ENCODE data around the gene CAPN5. TPM values are rescaled to one million over a fixed set of nuclear protein-coding genes. Genes with fewer than 3 reads are reported as not detected.

The CAPN5 gene
- total RNA-seq, 2 experiments from 2014 or later: 5.1 to 6.9 TPM

- POLR2A ChIA-PET: no interaction called here
- Mint-ChIP-seq H3K4me3 (no peak overlapping the region), H3K27me3 (no peaks in the 10 kb centered on the region), H3K27ac (no peak overlapping the region), H3K4me1 (ENCODE audit: low read depth) (no peaks in the 10 kb centered on the region), H3K9me3 (no peaks in the 10 kb centered on the region), H3K36me3 (ENCODE audit: low read depth) (no peaks in the 10 kb centered on the region)
- no peak for DNase-seq
- no peaks in the 10 kb centered on the region for H3K9me3 ChIP-seq (ENCODE audit: control insufficient read depth in 1 of 2, insufficient read depth in 1 of 2, low read length in 2 of 2)
- CTCF ChIA-PET: interaction anchor here (1.6 kb wide), 1 partner anchor 71 kb away, joined by 3 read pairs; no protein-coding TSS in a partner anchor
- no peaks in the 10 kb centered on the region for H3K27me3 ChIP-seq (ENCODE audit: control insufficient read depth in 1 of 2, insufficient read depth in 2 of 2, low read length in 2 of 2)
- no peak overlapping the region for H3K4me3 ChIP-seq (ENCODE audit: low read length)
- no peaks in the 10 kb centered on the region for H3K4me1 ChIP-seq (ENCODE audit: insufficient read depth, low read length)
- ATAC-seq (ENCODE audit: poor library complexity): no peak
- TF ChIP-seq, protein P1, sequence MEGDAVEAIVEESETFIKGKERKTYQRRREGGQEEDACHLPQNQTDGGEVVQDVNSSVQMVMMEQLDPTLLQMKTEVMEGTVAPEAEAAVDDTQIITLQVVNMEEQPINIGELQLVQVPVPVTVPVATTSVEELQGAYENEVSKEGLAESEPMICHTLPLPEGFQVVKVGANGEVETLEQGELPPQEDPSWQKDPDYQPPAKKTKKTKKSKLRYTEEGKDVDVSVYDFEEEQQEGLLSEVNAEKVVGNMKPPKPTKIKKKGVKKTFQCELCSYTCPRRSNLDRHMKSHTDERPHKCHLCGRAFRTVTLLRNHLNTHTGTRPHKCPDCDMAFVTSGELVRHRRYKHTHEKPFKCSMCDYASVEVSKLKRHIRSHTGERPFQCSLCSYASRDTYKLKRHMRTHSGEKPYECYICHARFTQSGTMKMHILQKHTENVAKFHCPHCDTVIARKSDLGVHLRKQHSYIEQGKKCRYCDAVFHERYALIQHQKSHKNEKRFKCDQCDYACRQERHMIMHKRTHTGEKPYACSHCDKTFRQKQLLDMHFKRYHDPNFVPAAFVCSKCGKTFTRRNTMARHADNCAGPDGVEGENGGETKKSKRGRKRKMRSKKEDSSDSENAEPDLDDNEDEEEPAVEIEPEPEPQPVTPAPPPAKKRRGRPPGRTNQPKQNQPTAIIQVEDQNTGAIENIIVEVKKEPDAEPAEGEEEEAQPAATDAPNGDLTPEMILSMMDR (IDR thresholded peaks at IDR 0.05): no peak
- intact Hi-C loops (cut with DNase I, micrococcal nuclease): no loop called here
- H3K27ac ChIP-seq (ENCODE audit: low read depth in 1 of 2, low read length in 2 of 2): no peak overlapping the region
- H3K36me3 ChIP-seq (ENCODE audit: insufficient read depth, low read length): no peaks in the 10 kb centered on the region
Measured at GRCh38 chr11:77020734-77021133, 46.0 kb upstream of the CAPN5 start.

DNA sequence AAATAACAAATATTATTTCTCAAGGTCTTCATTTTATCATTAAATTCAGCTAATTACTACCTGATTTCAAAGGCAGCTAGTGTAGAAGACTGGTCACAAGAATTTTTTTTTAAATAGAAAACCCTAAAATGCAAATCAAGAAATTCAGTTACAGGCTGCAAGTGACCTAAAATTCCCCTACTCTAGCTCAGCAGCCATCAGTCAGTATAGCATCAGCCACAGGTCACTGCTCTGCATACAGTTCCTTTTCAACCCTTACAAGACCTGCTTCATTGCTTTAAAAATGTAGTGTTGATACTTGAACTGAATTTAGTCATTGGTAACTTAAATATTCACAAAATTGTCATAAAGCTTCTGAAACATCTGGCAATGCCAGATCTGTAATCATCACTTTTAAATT lies 42.0 kb upstream of the CAPN5 start:
- TF ChIP-seq, protein P1 (IDR thresholded peaks at IDR 0.05): no peak
- peaks cover 13% of the 10 kb centered on the region for H3K27me3 Mint-ChIP-seq
- DNase-seq (no peak), ATAC-seq (ENCODE audit: poor library complexity) (no peak)
- H3K36me3 Mint-ChIP-seq (ENCODE audit: low read depth): no peaks in the 10 kb centered on the region
- intact Hi-C loops (cut with DNase I, micrococcal nuclease): no loop called here
- ChIA-PET POLR2A (no interaction called here), CTCF (interaction anchor here (1.4 kb wide), 1 partner anchor 67 kb away, joined by 6 read pairs; no protein-coding TSS in a partner anchor)
- H3K27me3 ChIP-seq (ENCODE audit: control insufficient read depth in 1 of 2, insufficient read depth in 2 of 2, low read length in 2 of 2): peaks cover 0 to 6% of the 10 kb centered on the region in 2 experiments
- H3K4me3 Mint-ChIP-seq: no peak overlapping the region
- H3K9me3 Mint-ChIP-seq: no peaks in the 10 kb centered on the region
- H3K4me3 ChIP-seq (ENCODE audit: low read length): no peak overlapping the region
- no peaks in the 10 kb centered on the region for H3K36me3 ChIP-seq (ENCODE audit: insufficient read depth, low read length)
- H3K27ac ChIP-seq (ENCODE audit: low read depth in 1 of 2, low read length in 2 of 2): no peak overlapping the region
- no peaks in the 10 kb centered on the region for H3K4me1 ChIP-seq (ENCODE audit: insufficient read depth, low read length)
- no peaks in the 10 kb centered on the region for H3K4me1 Mint-ChIP-seq (ENCODE audit: low read depth)
- H3K9me3 ChIP-seq (ENCODE audit: control insufficient read depth in 1 of 2, insufficient read depth in 1 of 2, low read length in 2 of 2): no peaks in the 10 kb centered on the region
- H3K27ac Mint-ChIP-seq: no peak overlapping the region

GRCh38 chr11:77026221-77026620 lies 40.5 kb upstream of the CAPN5 start:
- ATAC-seq (ENCODE audit: poor library complexity) (no peak), DNase-seq (no peak)
- Mint-ChIP-seq H3K27me3 (peaks cover 28% of the 10 kb centered on the region), H3K27ac (no peak overlapping the region), H3K9me3 (no peaks in the 10 kb centered on the region), H3K4me1 (ENCODE audit: low read depth) (no peaks in the 10 kb centered on the region), H3K36me3 (ENCODE audit: low read depth) (no peaks in the 10 kb centered on the region), H3K4me3 (no peak overlapping the region)
- Histone ChIP-seq H3K4me1 (ENCODE audit: insufficient read depth, low read length) (no peaks in the 10 kb centered on the region), H3K27me3 (ENCODE audit: control insufficient read depth in 1 of 2, insufficient read depth in 2 of 2, low read length in 2 of 2) (peaks cover 0 to 20% of the 10 kb centered on the region in 2 experiments), H3K9me3 (ENCODE audit: control insufficient read depth in 1 of 2, insufficient read depth in 1 of 2, low read length in 2 of 2) (no peaks in the 10 kb centered on the region), H3K4me3 (ENCODE audit: low read length) (no peak overlapping the region), H3K36me3 (ENCODE audit: insufficient read depth, low read length) (no peaks in the 10 kb centered on the region), H3K27ac (ENCODE audit: low read depth in 1 of 2, low read length in 2 of 2) (no peak overlapping the region)
- CTCF ChIA-PET: no interaction called here
- TF ChIP-seq, protein P1 (IDR thresholded peaks at IDR 0.05): no peak
- intact Hi-C loops (cut with DNase I, micrococcal nuclease): no loop called here
- POLR2A ChIA-PET: no interaction called here
